Naive thymus-derived CD8-positive, alpha-beta T cell (primary cell): Measurements from ENCODE around the gene CTIF. TPM values are rescaled to one million over a fixed set of nuclear protein-coding genes. Genes with fewer than 3 reads are reported as not detected.

Source experiments
- ATAC-seq, 2 donors: fragments of 150-1000 bp; cut with Tn5 transposase in 1 of 2; sonication (Bioruptor Pico), chemical (Tn5 transposase) in 1 of 2; 1 replicate in 1 of 2; 2 replicates in 1 of 2; pipeline ENCODE4 v1.10.0; 2021; ENCODE audit warnings: mild to moderate bottlenecking in 2 of 2, moderate library complexity in 2 of 2
- POLR2A ChIA-PET: fragments of 350-600 bp; sonication (Branson Sonifier 250); formaldehyde crosslinking; loops from one replicate; lab custom pipeline; 2021; ENCODE audit warnings: antibody characterized with exemption; lab: Charles Lee
- DNase-seq, 10 donors: peaks; one replicate each; pipeline versions ENCODE4 v3.0.0 to v3.0.0-alpha.2; 2020 to 2022
- H3K27ac Mint-ChIP-seq, 10 donors: one replicate each; pipeline ENCODE4 v1.8.0; 2020 to 2022; ENCODE audit warnings: mild to moderate bottlenecking in 10 of 10, mixed read lengths in 10 of 10, moderate library complexity in 4 of 10, inconsistent platforms in 1 of 10
- H3K27me3 Mint-ChIP-seq, 5 donors: one replicate each; pipeline ENCODE4 v1.8.0; 2021 to 2022; ENCODE audit warnings: mixed read lengths in 5 of 5
- H3K36me3 Mint-ChIP-seq, 3 donors: one replicate each; pipeline ENCODE4 v1.8.0; 2020 to 2022; ENCODE audit warnings: mixed read lengths in 3 of 3, mild to moderate bottlenecking in 2 of 3, inconsistent platforms in 1 of 3
- H3K4me1 Mint-ChIP-seq, 4 donors: one replicate each; pipeline ENCODE4 v1.8.0; 2021 to 2022; ENCODE audit warnings: mixed read lengths in 4 of 4
- H3K4me3 Mint-ChIP-seq, 10 donors: one replicate each; pipeline ENCODE4 v1.8.0; 2020 to 2022; ENCODE audit warnings: mild to moderate bottlenecking in 10 of 10, mixed read lengths in 10 of 10, moderate library complexity in 6 of 10, inconsistent platforms in 1 of 10
- H3K9me3 Mint-ChIP-seq, 9 donors: one replicate each; pipeline ENCODE4 v1.8.0; 2020 to 2022; ENCODE audit warnings: mixed read lengths in 9 of 9, mild to moderate bottlenecking in 3 of 9, inconsistent platforms in 1 of 9, moderate library complexity in 1 of 9
- polyA plus RNA-seq, 3 donors: library from polyadenylated mRNA; unstranded; fragments of 300-500 nt; fragmentation: Illumina TruSeq; gene quantifications; one replicate each; pipeline ENCODE4 v1.2.3, GENCODE V29; 2021
- total RNA-seq, 8 experiments: library from RNA in 2 of 8; stranded (reverse) in 2 of 8; gene quantifications; one replicate each; pipeline ENCODE4 v1.2.3 and lab custom pipeline; 2021 to 2026

CTIF gene
- total and polyA plus RNA-seq, 5 experiments from 2014 or later, result 0.06 to 3.4 (median 2.0) TPM; not detected in 2

DNA sequence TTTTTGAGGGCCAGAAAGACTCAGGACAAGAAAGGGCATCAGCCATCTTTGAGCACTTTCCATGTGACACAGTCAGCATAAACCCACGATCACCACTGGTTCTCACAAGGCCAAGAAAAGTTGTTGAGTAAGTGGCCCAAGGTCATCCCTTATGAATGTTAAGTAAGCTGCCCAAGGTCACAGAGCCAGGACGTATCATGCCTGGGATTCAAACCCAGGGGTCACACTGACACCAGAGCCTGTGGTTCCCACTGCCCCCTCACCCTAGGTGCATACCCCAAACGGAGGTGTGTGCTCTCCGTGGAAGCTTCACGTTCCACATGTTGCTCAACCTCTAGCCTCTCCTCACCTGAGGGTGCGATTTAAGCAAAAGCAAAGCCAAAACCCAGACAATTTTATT lies 2.3 kb upstream of the CTIF start:
- no peaks in the 10 kb centered on the region for H3K9me3 Mint-ChIP-seq
- peak overlapping the region in 1 of 10 donors; percentile 20 for H3K4me3 Mint-ChIP-seq
- no peak overlapping the region for H3K27ac Mint-ChIP-seq
- DNase-seq (no peak), ATAC-seq (no peak)
- H3K4me1 Mint-ChIP-seq, result peaks cover 3 to 15% (median 8%) of the 10 kb centered on the region in 4 donors
- POLR2A ChIA-PET, result no interaction called here
- peaks cover 6 to 29% (median 11%) of the 10 kb centered on the region in 5 donors for H3K27me3 Mint-ChIP-seq
- no peaks in the 10 kb centered on the region for H3K36me3 Mint-ChIP-seq

DNA sequence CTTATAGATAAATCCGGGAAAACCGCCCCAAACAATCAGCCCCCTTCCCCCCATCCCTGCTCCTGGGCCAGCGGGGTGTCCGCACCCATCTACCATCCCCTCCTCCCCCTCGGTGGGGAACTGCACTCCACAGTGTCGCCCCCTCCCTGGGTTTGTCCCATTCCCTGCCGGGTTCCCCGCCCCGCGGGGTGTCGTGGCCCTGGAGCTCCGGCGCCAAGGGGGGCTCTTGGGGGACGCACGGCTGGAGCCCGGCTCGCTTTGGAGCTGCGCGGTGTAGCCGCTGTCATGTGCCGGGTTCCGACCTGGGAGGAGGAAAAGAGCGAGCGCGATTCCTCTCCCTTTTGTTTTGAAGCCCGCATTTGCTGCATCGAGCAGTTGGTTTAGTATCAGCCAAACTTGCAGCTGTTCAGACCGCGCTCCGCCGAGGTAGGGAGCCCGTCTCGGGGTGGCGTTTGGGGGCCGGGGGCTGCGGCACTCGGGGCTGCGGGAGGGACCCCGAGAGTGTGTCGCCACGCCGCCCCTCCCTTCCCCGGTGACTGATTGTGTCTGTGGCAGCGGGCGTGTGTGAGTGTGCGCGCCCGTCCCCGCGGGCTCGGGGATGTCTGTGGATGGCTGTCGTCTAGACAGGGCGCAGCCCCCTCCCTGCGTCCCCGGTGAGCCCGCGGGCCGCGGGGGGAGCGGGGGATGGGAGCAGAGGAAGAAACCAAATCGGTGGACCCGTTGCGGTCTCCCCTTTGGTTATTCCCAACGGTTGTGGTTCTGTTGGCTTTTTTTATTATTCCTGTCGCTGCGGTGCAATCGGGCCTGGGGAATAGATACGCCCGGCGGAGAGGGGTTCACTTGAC lies 797 bp downstream of the CTIF start:
- DNase-seq, result peak in 8 of 10 donors; percentile 2 to 62 (median 18)
- H3K27ac Mint-ChIP-seq, result peak overlapping the region in 2 of 10 donors; percentile 5 to 33
- H3K4me1 Mint-ChIP-seq, result peaks cover 3 to 15% (median 10%) of the 10 kb centered on the region in 4 donors
- H3K36me3 Mint-ChIP-seq, result no peaks in the 10 kb centered on the region
- H3K9me3 Mint-ChIP-seq, result no peaks in the 10 kb centered on the region
- ATAC-seq, result peak; percentile 46 to 54
- H3K27me3 Mint-ChIP-seq, result peaks cover 3 to 37% (median 16%) of the 10 kb centered on the region in 5 donors
- POLR2A ChIA-PET, result no interaction called here
- peak overlapping the region; percentile 81 to 94 (median 88) for H3K4me3 Mint-ChIP-seq

DNA sequence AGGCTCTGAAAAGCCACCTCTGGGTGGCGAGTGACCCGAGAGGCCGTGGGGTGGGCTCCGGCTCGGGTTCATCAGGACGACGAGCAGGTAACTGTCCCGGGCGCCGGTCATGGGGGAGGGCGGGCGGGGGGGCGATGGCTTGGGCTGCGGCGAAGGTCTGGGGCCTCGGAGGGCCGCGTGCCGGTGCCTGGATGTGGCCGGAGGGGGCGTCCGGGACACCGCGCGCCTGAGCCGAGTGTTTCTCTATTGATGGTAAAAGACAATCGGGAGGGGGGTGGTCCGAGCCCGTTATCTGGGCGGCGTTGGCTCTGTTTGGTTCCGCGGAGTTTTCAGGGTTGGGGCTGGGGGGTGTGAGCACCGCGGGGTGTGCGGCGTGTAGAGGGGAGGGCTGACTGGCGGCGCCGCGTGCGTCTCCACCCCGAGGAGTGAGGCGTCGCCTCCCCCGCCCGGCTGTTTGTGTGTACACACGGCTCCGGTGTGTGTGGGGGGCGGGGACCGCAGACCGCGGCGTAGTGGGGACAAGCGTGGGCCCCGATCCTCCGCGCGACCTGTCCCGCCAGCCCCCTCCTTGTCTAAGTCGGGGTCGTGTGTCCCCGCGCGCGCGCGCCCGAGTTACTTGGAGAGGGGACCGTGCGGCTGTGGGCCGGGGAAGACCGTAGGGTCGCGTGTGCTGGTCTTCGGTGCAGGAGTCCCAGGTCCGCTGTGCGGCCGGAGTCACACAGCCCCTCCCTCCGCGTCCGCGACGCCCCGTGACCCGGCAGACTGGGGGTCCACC lies 1.6 kb downstream of the CTIF start:
- Mint-ChIP-seq H3K36me3 (no peaks in the 10 kb centered on the region), H3K4me1 (peaks cover 3 to 15% (median 10%) of the 10 kb centered on the region in 4 donors), H3K4me3 (peak overlapping the region; percentile 81 to 94 (median 88)), H3K27me3 (peaks cover 1 to 42% (median 20%) of the 10 kb centered on the region in 5 donors), H3K27ac (peak overlapping the region in 1 of 10 donors; percentile 27), H3K9me3 (no peaks in the 10 kb centered on the region)
- ATAC-seq (peak; percentile 54), DNase-seq (peak in 8 of 10 donors; percentile 2 to 69 (median 24))
- POLR2A ChIA-PET, result no interaction called here

DNA sequence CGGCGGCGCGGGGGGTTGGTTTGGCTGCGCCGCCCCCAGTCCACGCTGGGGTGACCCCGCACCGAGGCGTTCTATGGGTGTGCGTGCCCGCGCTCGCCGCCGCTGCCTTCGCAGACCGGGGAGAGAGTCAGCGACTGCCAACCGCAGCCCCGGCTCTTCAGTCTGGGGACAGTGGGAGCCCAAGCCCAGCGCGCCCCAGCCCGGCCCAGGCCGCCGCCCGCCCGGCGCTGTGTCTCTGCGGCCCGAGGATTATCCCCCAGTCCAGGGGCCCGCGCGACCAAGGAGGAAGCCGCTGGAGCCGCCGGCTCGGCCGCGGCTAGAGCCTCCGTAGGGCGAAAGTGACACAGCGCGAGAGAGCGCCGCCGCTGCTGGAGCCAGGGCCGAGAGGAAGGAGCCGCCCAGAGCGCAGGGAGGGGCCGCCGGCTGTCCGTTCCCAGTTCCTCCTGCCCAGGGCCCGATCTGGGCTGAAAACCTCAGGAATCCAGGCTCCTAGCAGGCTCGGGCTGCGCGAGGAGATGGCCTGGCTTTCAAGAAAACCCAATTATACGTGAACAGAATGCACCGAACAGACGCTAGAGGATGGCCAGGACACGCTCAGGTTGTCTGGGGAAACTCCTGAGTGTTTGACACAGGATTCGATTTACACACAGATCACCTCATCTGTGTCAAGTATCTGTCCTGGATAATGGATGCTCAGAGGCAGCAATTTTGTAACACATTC lies 2.4 kb downstream of the CTIF start:
- peak in 4 of 10 donors; percentile 3 to 15 (median 6) for DNase-seq
- ATAC-seq, result peak; percentile 11 to 35
- H3K27me3 Mint-ChIP-seq, result peaks cover 1 to 38% (median 12%) of the 10 kb centered on the region in 5 donors
- H3K27ac Mint-ChIP-seq, result no peak overlapping the region
- peak overlapping the region; percentile 33 to 93 (median 72) for H3K4me3 Mint-ChIP-seq
- no peaks in the 10 kb centered on the region for H3K36me3 Mint-ChIP-seq
- no peaks in the 10 kb centered on the region for H3K9me3 Mint-ChIP-seq
- POLR2A ChIA-PET, result no interaction called here
- peaks cover 3 to 15% (median 10%) of the 10 kb centered on the region in 4 donors for H3K4me1 Mint-ChIP-seq

DNA sequence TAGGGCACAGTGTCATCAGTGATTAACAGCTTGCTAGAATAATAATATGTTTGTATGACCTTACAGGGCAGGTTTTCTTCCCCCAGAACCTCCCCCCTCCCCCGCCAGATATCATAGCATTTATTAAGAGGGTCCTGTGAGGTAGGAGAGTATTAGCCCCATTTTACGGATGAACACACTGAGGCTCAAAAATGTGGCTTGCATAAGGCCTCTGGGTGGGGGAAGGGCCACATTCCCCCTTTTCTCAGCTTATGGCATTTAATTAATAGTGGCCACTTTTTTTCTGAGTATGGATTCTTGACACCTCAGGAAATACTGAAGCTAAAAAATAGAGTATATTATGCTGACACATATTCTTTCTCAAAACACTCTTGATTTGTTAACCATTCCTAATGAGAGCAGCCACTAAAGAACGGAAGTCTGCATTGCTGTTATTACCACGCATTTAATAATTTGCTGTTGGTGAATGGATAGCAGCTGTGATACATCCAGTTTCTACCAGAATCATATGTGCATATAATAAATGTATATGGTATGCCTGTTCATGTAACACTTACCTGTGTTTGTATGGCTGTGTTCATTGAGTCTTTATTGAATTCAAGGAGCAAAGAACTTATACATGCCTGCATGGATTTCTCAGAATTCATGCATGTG lies 3.0 kb downstream of the CTIF start:
- POLR2A ChIA-PET, result no interaction called here
- DNase-seq (no peak), ATAC-seq (no peak)
- H3K27ac Mint-ChIP-seq, result no peak overlapping the region
- H3K36me3 Mint-ChIP-seq, result no peaks in the 10 kb centered on the region
- peaks cover 1 to 33% (median 10%) of the 10 kb centered on the region in 5 donors for H3K27me3 Mint-ChIP-seq
- no peaks in the 10 kb centered on the region for H3K9me3 Mint-ChIP-seq
- H3K4me1 Mint-ChIP-seq, result peaks cover 3 to 15% (median 10%) of the 10 kb centered on the region in 4 donors
- peak overlapping the region; percentile 33 to 82 (median 57) for H3K4me3 Mint-ChIP-seq

DNA sequence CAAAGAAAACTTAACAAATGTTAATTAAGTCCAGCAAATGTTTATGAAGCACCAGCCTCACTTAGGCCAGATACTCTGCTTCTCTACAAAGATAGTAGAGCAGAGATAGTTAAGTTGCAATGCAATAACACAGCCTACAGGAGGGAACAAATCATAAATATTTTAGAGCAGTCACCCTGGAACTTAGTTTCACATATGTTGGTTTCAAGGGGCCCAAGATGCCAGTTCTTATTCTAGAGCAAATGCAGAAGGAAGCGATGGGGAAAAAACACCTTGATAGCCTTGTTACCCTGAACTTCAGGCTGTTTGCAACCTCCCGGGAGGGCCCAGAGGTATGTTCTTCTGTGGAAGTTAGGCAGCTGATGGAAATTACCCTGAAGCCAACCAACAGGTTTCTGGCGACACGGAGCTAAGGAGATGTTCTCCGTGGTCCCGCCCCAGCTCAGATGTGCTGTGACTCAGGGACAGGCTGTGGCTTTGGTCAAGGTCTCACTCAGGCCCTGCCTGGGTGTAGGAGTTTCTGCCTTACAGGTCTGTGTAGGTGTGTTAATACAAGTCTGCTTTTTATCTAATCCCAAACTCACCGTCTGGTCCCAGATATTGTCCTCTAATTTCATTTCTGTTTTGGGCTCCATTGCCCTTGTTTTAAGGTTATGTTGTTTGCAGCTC lies 3.8 kb downstream of the CTIF start:
- Mint-ChIP-seq H3K4me1 (peaks cover 3 to 15% (median 10%) of the 10 kb centered on the region in 4 donors), H3K27ac (no peak overlapping the region), H3K9me3 (no peaks in the 10 kb centered on the region), H3K36me3 (no peaks in the 10 kb centered on the region), H3K4me3 (no peak overlapping the region), H3K27me3 (peaks cover 1 to 33% (median 10%) of the 10 kb centered on the region in 5 donors)
- POLR2A ChIA-PET, result no interaction called here
- no peak for DNase-seq
- no peak for ATAC-seq

DNA sequence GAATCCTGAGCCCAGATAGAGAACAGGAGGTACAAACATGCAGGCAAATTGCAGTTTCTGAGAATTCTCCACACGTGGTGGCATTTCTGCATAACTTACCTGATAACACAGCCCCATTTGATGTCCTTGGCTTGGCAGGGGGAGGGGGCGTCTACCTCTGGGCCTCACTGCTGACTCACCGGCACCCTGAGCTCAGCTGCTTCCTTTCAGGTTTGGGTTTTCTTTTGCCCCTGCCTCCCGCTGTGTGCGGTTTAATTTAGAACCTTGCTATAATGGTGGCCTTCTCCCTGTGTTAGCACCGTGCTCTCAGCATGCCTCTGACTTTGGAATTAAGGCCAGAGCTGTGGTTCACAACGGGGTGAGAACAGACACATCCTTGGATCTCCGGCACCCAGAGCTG lies 4.4 kb downstream of the CTIF start:
- Mint-ChIP-seq H3K9me3 (no peaks in the 10 kb centered on the region), H3K27me3 (peaks cover 1 to 33% (median 10%) of the 10 kb centered on the region in 5 donors), H3K27ac (peak overlapping the region in 1 of 10 donors; percentile 4), H3K4me3 (peak overlapping the region in 1 of 10 donors; percentile 56), H3K36me3 (no peaks in the 10 kb centered on the region), H3K4me1 (peaks cover 3 to 15% (median 9%) of the 10 kb centered on the region in 4 donors)
- no peak for DNase-seq
- ATAC-seq, result no peak
- POLR2A ChIA-PET, result no interaction called here

DNA sequence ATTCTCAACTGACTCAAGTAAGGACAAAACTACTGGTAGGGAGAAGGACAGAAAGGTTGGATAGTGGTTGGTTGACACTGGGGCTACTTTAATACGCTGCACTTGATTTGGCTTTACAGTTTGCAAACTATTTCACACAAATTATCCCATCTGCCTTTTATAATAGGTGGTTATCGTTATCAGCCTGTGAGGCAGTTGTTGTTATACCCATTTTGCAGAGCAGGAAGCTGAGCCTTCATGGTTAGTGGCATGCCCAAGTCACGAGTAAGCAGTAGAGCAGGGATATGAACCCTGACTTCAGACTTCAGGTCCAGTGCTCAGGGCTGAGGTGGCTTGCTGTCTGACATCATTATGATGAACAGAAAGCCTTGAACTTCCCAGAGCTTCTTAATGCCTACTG lies 5.3 kb downstream of the CTIF start:
- H3K36me3 Mint-ChIP-seq, result no peaks in the 10 kb centered on the region
- H3K4me3 Mint-ChIP-seq, result no peak overlapping the region
- no peaks in the 10 kb centered on the region for H3K9me3 Mint-ChIP-seq
- ATAC-seq (no peak), DNase-seq (no peak)
- H3K27ac Mint-ChIP-seq, result no peak overlapping the region
- POLR2A ChIA-PET, result no interaction called here
- H3K27me3 Mint-ChIP-seq, result peaks cover 1 to 33% (median 10%) of the 10 kb centered on the region in 5 donors
- H3K4me1 Mint-ChIP-seq, result peaks cover 0 to 10% (median 6%) of the 10 kb centered on the region in 4 donors

DNA sequence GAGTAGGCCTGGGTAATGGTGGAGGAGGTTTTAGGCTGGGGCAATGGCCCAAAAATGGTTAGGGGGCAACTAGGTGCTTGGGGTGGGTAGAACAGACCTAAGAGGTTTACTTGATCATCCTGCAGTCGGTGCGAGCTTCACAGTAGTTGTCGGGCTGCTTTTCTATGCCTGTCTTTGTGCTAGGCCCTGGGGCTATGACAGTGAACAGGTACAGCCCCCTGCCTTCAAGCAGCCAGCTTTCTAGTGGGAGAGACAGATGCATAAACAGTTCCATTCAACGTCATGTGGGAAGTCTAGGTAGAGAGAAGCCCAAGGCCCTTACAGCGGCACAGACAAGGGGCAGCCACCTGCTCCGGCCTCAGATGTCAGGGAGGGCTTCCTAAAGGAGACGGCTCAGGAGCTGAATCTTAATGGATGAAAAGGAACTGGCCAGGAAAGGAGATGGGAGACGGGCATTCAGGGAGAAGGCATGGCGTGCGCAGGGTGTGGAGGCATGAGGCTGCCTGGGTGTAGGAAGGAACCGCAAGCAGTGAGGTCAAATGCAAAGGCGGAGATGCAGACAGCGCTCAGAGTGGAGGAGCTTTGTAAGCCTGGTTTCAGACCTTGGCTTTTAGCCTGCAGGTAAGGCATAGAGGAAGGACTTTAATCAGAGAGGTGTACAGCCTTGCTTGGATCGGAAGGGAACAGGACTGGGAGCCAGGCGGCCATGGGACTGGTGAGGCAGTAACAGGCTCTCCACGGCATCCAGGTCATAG lies 6.0 kb downstream of the CTIF start:
- POLR2A ChIA-PET, result no interaction called here
- peaks cover 1 to 31% (median 10%) of the 10 kb centered on the region in 5 donors for H3K27me3 Mint-ChIP-seq
- H3K4me1 Mint-ChIP-seq, result peaks cover 0 to 10% (median 6%) of the 10 kb centered on the region in 4 donors
- no peak overlapping the region for H3K4me3 Mint-ChIP-seq
- H3K27ac Mint-ChIP-seq, result no peak overlapping the region
- H3K36me3 Mint-ChIP-seq, result no peaks in the 10 kb centered on the region
- ATAC-seq, result no peak
- no peaks in the 10 kb centered on the region for H3K9me3 Mint-ChIP-seq
- no peak for DNase-seq

DNA sequence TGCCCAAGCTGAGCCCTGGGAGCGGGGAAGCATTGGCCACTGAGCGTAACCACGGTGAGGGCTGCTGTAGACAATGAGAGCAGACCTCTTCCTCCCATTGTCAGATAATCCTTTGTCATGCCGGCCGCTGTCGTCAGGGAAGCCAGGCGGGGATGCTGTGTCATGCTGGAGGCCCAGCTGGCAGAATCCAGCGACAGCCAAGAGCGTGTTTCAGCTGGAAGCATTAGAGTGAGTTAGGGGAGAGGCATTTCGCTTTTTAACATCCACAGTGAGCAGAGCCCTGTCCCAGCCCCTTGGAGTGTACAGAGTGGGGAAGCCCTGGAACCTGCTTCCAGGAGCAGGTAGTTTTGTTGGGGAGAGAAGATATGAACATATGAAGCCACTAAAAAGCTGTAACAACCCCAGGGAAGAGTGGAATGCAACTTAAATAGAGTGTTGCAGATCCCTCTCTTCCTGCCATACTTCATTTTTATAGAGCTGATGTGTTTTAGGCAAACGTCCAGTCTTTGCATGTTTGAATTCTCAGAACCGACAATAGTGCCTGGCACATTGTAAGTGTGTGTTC lies 7.0 kb downstream of the CTIF start:
- H3K27me3 Mint-ChIP-seq, result peaks cover 1 to 26% (median 10%) of the 10 kb centered on the region in 5 donors
- no peak for DNase-seq

DNA sequence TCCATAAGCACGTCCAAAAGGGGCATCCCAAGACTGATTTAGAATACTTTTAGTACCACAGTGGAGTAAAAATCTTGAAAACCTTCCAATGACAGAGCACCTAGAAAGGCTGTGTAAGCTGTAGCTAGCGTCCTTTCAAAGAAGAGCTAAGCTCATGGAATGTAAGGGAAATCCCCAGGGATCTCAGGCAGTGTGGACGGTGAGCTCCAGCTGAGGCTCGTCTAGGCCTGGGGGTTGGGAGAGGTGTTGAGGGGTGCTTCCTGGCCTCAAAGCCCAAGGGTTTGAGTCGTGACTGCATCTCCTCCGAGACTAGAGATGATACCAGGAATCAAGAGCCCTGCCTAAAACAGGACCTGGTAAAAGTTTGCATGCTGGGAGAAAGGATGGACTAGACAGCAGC lies 7.6 kb downstream of the CTIF start:
- Mint-ChIP-seq H3K9me3 (no peaks in the 10 kb centered on the region), H3K4me3 (no peak overlapping the region), H3K4me1 (peaks cover 0 to 7% (median under 1%) of the 10 kb centered on the region in 4 donors), H3K27ac (no peak overlapping the region), H3K27me3 (peaks cover 1 to 26% (median 10%) of the 10 kb centered on the region in 5 donors), H3K36me3 (no peaks in the 10 kb centered on the region)
- ATAC-seq, result no peak
- DNase-seq, result no peak
- POLR2A ChIA-PET, result no interaction called here

More for the DNA sequence above, 7.0 kb downstream of the CTIF start:
- Mint-ChIP-seq H3K4me1 (peaks cover 0 to 8% (median 2%) of the 10 kb centered on the region in 4 donors), H3K36me3 (no peaks in the 10 kb centered on the region), H3K4me3 (no peak overlapping the region), H3K9me3 (no peaks in the 10 kb centered on the region), H3K27ac (no peak overlapping the region)
- POLR2A ChIA-PET, result no interaction called here
- no peak for ATAC-seq
